ENCODE results near the gene CD63.
"Not testable (repeated sequence)": the region's sequence is repeated elsewhere in the genome, so short reads cannot be mapped to it uniquely, and the experiment has no call there.

The CD63 gene

GRCh38 chr12:55728939-55729818, at the start of gene CD63:
Gene CD63 (minus strand): TSS chr12:55729009. CDS start chr12:55728341, 668 bp downstream.
- peak; percentile 81 for DNase-seq

GRCh38 chr12:55777856-55778255, 49.0 kb upstream of the CD63 start:
- DNase-seq: no peak

GRCh38 chr12:55771736-55772135, 42.9 kb upstream of the CD63 start:
- DNase-seq: no peak

GRCh38 chr12:55767156-55767555, 38.3 kb upstream of the CD63 start:
- DNase-seq: no peak

- no peak for DNase-seq
Observed at GRCh38 chr12:55765736-55766290, 37.0 kb upstream of the CD63 start.

GRCh38 chr12:55762646-55763045, 33.8 kb upstream of the CD63 start:
- DNase-seq: no peak

- no peak for DNase-seq
Observed at GRCh38 chr12:55760663-55761062, 31.9 kb upstream of the CD63 start.

- DNase-seq: not testable (repeated sequence)
Observed at GRCh38 chr12:55758575-55758974, 29.8 kb upstream of the CD63 start.

- no peak for DNase-seq
Observed at GRCh38 chr12:55757701-55758100, 28.9 kb upstream of the CD63 start.

GRCh38 chr12:55755246-55755645, 26.4 kb upstream of the CD63 start:
- no peak for DNase-seq

GRCh38 chr12:55748230-55748993, 19.6 kb upstream of the CD63 start:
- DNase-seq: no peak

- no peak for DNase-seq
Observed at GRCh38 chr12:55746913-55747231, 18.1 kb upstream of the CD63 start.

GRCh38 chr12:55746174-55746912, 17.5 kb upstream of the CD63 start:
- DNase-seq: no peak

- no peak for DNase-seq
Observed at GRCh38 chr12:55745361-55746173, 16.8 kb upstream of the CD63 start.

GRCh38 chr12:55744340-55745030, 15.7 kb upstream of the CD63 start:
- DNase-seq: no peak

- peak; percentile 44 for DNase-seq
Observed at GRCh38 chr12:55743406-55744339, 14.9 kb upstream of the CD63 start.

GRCh38 chr12:55742719-55743405, 14.1 kb upstream of the CD63 start, which contains the start of gene GDF11:
Gene GDF11 (plus strand): TSS chr12:55743122. CDS start chr12:55743317, 195 bp downstream.
- peak; percentile 79 for DNase-seq

- no peak for DNase-seq
Observed at GRCh38 chr12:55741931-55742680, 13.3 kb upstream of the CD63 start.

GRCh38 chr12:55739025-55739378, 10.2 kb upstream of the CD63 start:
- DNase-seq: no peak

Measured in COR-L47 (cell line).